ENCODE results near the gene KDF1.

The KDF1 gene

DNA sequence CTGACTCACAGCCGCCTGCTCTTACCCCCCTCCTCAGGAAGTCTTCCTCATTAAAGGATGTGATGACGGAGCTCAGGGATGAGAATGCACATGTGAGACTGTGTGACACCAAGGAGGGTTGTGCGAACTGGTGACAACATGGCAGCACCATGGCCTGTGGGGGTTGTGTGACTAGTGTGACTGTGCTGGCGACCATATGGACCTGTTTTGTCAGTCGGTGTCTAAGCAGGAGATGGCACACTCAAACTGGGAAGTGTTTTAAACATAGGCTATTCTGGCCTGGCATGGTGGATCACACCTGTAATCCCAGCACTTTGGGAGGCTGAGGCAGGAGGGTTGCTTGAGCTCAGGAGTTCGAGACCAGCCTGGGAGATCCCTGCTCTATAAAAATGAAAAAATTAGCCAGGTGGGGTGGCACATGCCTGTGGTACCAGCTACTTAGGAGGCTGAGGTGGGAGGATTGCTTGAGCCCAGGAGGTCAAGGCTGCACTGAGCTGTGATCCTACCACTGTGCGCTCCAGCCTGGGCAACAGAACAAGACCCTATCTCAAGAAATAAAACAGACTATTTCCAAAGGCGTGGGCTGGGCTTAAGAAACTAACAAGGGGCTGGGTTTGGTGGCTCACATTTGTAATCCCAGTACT lies 40.7 kb upstream of the KDF1 start:
- no peaks in the 10 kb centered on the region for H3K36me3 ChIP-seq
- H3K4me1 ChIP-seq (ENCODE audit: control insufficient read depth in 1 of 2, insufficient read depth in 1 of 2, low read depth in 1 of 2, low read length in 1 of 2) = peaks cover 31 to 35% of the 10 kb centered on the region in 2 experiments
- H3K4me3 ChIP-seq (ENCODE audit: low read depth in 1 of 2, low read length in 1 of 2) = peak overlapping the region in 1 of 2 experiments; percentile 50
- H3K9me3 ChIP-seq = no peaks in the 10 kb centered on the region
- H3K27ac ChIP-seq = peak overlapping the region; percentile 99
- TF ChIP-seq, protein P1, sequence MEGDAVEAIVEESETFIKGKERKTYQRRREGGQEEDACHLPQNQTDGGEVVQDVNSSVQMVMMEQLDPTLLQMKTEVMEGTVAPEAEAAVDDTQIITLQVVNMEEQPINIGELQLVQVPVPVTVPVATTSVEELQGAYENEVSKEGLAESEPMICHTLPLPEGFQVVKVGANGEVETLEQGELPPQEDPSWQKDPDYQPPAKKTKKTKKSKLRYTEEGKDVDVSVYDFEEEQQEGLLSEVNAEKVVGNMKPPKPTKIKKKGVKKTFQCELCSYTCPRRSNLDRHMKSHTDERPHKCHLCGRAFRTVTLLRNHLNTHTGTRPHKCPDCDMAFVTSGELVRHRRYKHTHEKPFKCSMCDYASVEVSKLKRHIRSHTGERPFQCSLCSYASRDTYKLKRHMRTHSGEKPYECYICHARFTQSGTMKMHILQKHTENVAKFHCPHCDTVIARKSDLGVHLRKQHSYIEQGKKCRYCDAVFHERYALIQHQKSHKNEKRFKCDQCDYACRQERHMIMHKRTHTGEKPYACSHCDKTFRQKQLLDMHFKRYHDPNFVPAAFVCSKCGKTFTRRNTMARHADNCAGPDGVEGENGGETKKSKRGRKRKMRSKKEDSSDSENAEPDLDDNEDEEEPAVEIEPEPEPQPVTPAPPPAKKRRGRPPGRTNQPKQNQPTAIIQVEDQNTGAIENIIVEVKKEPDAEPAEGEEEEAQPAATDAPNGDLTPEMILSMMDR (IDR thresholded peaks at IDR 0.05) = no peak
- H3K27me3 ChIP-seq = peaks cover 17% of the 10 kb centered on the region

DNA sequence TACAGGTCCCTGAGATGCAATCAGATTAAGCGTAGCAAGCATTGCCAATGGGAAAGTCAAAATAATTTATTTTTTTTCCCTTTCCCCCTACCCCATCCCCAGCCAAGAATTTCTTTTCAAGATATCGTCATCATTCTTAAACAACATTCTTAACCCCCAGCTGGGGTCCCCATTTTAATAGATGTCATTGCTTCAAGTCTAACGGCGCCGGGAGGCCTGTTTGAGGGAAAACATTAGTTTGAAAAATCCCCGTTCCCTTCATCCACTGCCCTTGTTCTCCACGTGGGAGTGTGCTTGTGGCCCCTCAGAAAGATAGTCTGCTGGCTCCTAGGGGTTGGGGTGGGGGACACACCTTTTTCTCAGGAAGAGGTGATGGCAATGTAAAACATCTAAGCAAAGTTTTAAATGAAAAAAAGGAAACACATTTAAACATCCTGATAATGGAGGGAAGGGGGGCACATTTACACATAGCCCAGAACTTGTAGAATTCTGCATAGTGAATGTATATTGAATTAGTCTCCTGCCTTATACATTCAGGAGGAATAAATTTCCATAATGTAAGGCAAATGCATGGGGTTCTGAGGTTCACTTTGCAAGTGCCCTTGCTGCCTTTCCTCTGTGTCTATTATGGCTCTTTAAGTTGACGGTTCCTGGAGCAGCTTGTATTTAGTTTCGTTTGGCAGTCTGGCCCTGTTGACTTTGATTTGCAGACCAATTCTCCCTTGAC lies 40.0 kb upstream of the KDF1 start:
- TF ChIP-seq, protein P1 (IDR thresholded peaks at IDR 0.05) = no peak
- Histone ChIP-seq H3K27ac (peak overlapping the region; percentile 99), H3K4me3 (ENCODE audit: low read depth in 1 of 2, low read length in 1 of 2) (no peak overlapping the region), H3K27me3 (peaks cover 24% of the 10 kb centered on the region), H3K36me3 (no peaks in the 10 kb centered on the region), H3K4me1 (ENCODE audit: control insufficient read depth in 1 of 2, insufficient read depth in 1 of 2, low read depth in 1 of 2, low read length in 1 of 2) (peaks cover 31 to 35% of the 10 kb centered on the region in 2 experiments), H3K9me3 (no peaks in the 10 kb centered on the region)

DNA sequence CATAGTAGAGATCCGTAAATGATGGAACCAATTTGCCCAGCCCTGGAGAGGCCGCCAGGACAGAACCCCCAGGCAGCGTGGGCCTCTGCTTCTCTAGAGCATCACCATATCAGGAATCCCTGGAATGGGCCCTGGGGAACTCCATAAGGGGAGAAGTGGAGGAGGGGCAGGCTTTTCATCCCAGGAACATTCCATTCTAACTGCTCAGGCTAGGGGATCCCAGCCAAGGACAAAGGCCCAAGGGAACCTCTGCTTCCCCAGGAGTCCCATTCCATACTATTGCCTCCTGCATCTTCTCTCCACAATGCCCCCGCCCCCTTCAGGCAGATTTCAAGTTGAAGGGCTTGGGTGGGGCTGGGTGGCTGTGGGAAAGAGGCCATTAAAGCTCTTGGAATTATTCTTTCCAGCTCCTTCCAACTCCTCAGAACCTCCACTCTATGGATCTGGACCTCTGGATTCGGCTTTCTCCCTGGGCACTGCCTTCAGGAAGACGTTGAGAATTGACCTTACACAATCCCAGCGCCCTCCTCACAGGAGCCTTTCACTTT lies 39.2 kb upstream of the KDF1 start:
- no peak overlapping the region for H3K27ac ChIP-seq
- H3K27me3 ChIP-seq = peaks cover 31% of the 10 kb centered on the region
- no peak overlapping the region for H3K4me3 ChIP-seq (ENCODE audit: low read depth in 1 of 2, low read length in 1 of 2)
- no peaks in the 10 kb centered on the region for H3K9me3 ChIP-seq
- TF ChIP-seq, protein P1 (IDR thresholded peaks at IDR 0.05) = no peak
- peaks cover 33 to 37% of the 10 kb centered on the region in 2 experiments for H3K4me1 ChIP-seq (ENCODE audit: control insufficient read depth in 1 of 2, insufficient read depth in 1 of 2, low read depth in 1 of 2, low read length in 1 of 2)
- no peaks in the 10 kb centered on the region for H3K36me3 ChIP-seq

DNA sequence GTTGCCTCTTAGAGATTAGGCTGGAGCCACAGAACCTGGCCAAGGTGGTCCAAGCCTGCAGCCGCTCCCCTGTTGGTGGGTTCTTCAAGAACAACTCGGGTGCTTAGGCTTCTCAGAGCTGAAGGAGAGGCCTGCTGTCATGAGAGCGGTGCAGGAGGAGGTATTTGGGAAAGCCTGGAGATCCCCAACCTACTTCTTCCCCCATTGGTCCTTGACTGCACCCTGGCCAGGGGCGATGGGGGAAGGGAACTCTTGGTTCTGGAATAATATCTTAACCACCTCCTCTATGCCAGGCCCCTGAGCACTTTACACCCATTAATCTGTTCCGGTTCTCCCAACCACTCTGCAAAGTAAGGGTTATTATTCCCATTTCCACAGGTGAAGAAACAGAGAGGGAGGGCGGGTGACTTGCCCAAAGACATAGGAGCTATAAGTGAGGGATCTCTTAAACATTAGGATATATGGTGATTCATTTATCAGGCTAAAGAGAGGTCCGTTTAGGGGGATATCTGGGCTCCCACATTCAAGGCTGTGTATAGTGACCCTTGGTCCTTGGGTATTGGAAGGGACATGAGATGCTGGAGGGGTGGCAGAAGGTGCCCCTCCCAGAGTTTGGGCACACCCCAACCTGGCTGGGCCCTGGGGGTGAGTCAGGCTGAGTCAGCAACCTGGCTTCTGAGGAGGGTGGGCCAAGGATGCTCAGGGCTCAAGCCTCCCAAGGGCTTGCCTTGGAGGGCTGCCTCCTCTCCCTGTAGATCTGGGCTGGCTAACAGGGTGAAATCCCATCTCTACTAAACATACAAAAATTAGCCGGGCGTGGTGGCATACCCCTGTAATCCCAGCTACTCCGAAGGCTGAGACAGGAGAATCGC lies 38.4 kb upstream of the KDF1 start:
- Histone ChIP-seq H3K4me1 (ENCODE audit: control insufficient read depth in 1 of 2, insufficient read depth in 1 of 2, low read depth in 1 of 2, low read length in 1 of 2) (peaks cover 35 to 44% of the 10 kb centered on the region in 2 experiments), H3K27ac (no peak overlapping the region)

DNA sequence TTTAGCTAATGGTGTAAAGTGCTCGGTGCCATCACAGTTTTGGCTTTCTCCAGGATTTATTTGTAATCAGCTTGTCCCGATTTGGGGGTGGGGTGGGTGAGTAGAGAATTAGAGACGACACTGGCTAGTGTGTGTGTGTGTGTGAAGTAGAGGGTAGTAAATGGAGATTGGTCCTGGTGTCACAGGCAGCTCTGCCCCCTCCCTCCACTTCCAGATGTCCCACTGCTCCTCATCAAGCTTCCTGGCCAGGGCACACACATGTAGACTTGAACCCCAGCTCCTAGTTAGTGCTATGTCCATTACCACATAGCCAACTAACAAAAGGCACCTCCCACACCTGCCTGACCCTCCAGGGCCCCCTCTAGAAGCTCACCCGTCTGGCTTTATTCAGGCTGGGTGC lies 36.4 kb upstream of the KDF1 start:
- H3K9me3 ChIP-seq = no peaks in the 10 kb centered on the region
- H3K36me3 ChIP-seq = no peaks in the 10 kb centered on the region
- peaks cover 25 to 37% of the 10 kb centered on the region in 2 experiments for H3K4me1 ChIP-seq (ENCODE audit: control insufficient read depth in 1 of 2, insufficient read depth in 1 of 2, low read depth in 1 of 2, low read length in 1 of 2)
- H3K4me3 ChIP-seq (ENCODE audit: low read depth in 1 of 2, low read length in 1 of 2) = no peak overlapping the region
- H3K27me3 ChIP-seq = peaks cover 59% of the 10 kb centered on the region
- TF ChIP-seq, protein P1 (IDR thresholded peaks at IDR 0.05) = no peak
- no peak overlapping the region for H3K27ac ChIP-seq

More for the DNA sequence above, 38.4 kb upstream of the KDF1 start:
- TF ChIP-seq, protein P1 (IDR thresholded peaks at IDR 0.05) = no peak
- no peaks in the 10 kb centered on the region for H3K36me3 ChIP-seq
- H3K27me3 ChIP-seq = peaks cover 39% of the 10 kb centered on the region
- no peak overlapping the region for H3K4me3 ChIP-seq (ENCODE audit: low read depth in 1 of 2, low read length in 1 of 2)
- H3K9me3 ChIP-seq = no peaks in the 10 kb centered on the region

All from neutrophil (primary cell).